Astrocyte (in vitro differentiated cells and primary cell): ENCODE data around the gene IRF2. TPM values are rescaled to one million over a fixed set of nuclear protein-coding genes. Genes with fewer than 3 reads are reported as not detected.
"Not testable (repeated sequence)": the region's sequence is repeated elsewhere in the genome, so short reads cannot be mapped to it uniquely, and the experiment has no call there.

Experiments
- DNase-seq: peaks from one replicate; pipeline ENCODE4 v3.0.0-alpha.2; 2010; ENCODE audit warnings: low read depth
- FAIRE-seq: peaks from 2 replicates; lab custom pipeline; 2011; peaks lifted over from hg19 to GRCh38; lab: Jason Lieb, UNC
- H2AFZ ChIP-seq: 2 replicates; pipeline ENCODE4 v1.6.0; 2012; ENCODE audit warnings: low read depth, low read length, inconsistent platforms
- H3K27ac ChIP-seq: 2 replicates; pipeline ENCODE4 v1.5.1; 2011; ENCODE audit warnings: low read depth, low read length, inconsistent platforms
- H3K27me3 ChIP-seq: 2 replicates; pipeline ENCODE4 v1.6.0; 2011; ENCODE audit warnings: low read length, inconsistent platforms; ENCODE audit not compliant: insufficient read depth
- H3K36me3 ChIP-seq: 2 replicates; pipeline ENCODE4 v1.5.1; 2011; ENCODE audit warnings: low read length, inconsistent platforms; ENCODE audit not compliant: insufficient read depth
- H3K4me1 ChIP-seq: 2 replicates; pipeline ENCODE4 v1.5.1; 2011; ENCODE audit warnings: low read length, inconsistent platforms; ENCODE audit not compliant: insufficient read depth
- H3K4me2 ChIP-seq: 2 replicates; pipeline ENCODE4 v1.6.0; 2012; ENCODE audit warnings: low read length, inconsistent platforms
- H3K4me3 ChIP-seq: 2 replicates; pipeline ENCODE4 v1.5.1; 2011; ENCODE audit warnings: low read depth, mild to moderate bottlenecking, low read length, inconsistent platforms; ENCODE audit not compliant: insufficient read depth
- H3K79me2 ChIP-seq: 2 replicates; pipeline ENCODE4 v1.6.0; 2012; ENCODE audit warnings: mild to moderate bottlenecking, low read length, inconsistent platforms; ENCODE audit not compliant: insufficient read depth
- H3K9ac ChIP-seq: 2 replicates; pipeline ENCODE4 v1.6.0; 2012; ENCODE audit warnings: mild to moderate bottlenecking, low read length, inconsistent platforms
- H3K9me3 ChIP-seq: 2 replicates; pipeline ENCODE4 v1.5.1; 2012; ENCODE audit warnings: low read depth, mild to moderate bottlenecking, low read length, inconsistent platforms; ENCODE audit not compliant: insufficient read depth
- H4K20me1 ChIP-seq: 2 replicates; pipeline ENCODE4 v1.6.0; 2012; ENCODE audit warnings: low read length, inconsistent platforms; ENCODE audit not compliant: insufficient read depth
- H3K27ac Mint-ChIP-seq: one replicate; pipeline ENCODE4 v1.8.0; 2021; ENCODE audit warnings: mild to moderate bottlenecking, mixed read lengths; ENCODE audit not compliant: unreplicated experiment
- H3K27me3 Mint-ChIP-seq: one replicate; pipeline ENCODE4 v1.8.0; 2021; ENCODE audit warnings: low read depth, mixed read lengths; ENCODE audit not compliant: unreplicated experiment
- H3K36me3 Mint-ChIP-seq: one replicate; pipeline ENCODE4 v1.8.0; 2021; ENCODE audit warnings: low read depth, mixed read lengths; ENCODE audit not compliant: unreplicated experiment
- H3K4me1 Mint-ChIP-seq: one replicate; pipeline ENCODE4 v1.8.0; 2021; ENCODE audit warnings: low read depth, mixed read lengths; ENCODE audit not compliant: unreplicated experiment
- H3K4me3 Mint-ChIP-seq: one replicate; pipeline ENCODE4 v1.8.0; 2021; ENCODE audit warnings: mild to moderate bottlenecking, moderate library complexity, mixed read lengths; ENCODE audit not compliant: unreplicated experiment
- H3K9me3 Mint-ChIP-seq: one replicate; pipeline ENCODE4 v1.8.0; 2021; ENCODE audit warnings: mild to moderate bottlenecking, mixed read lengths; ENCODE audit not compliant: unreplicated experiment
- EZH2 ChIP-seq: IDR thresholded peaks from 2 replicates; pipeline ENCODE4 v1.6.1; 2012; ENCODE audit warnings: mild to moderate bottlenecking, low read length, inconsistent platforms; ENCODE audit not compliant: insufficient read depth
- total RNA-seq: library from RNA; stranded (reverse); gene quantifications from 2 replicates; pipeline ENCODE4 v1.2.1, GENCODE V29; 2021
- TF ChIP-seq, protein P1 (sequence below): IDR thresholded peaks from 2 replicates; pipeline ENCODE4 v1.5.1; 2011; ENCODE audit warnings: low read depth, mild to moderate bottlenecking, inconsistent platforms, low read length, moderate library complexity; ENCODE audit not compliant: insufficient read depth

IRF2 gene
- total RNA-seq, 1 donor from 2014 or later = 12.6 TPM

DNA sequence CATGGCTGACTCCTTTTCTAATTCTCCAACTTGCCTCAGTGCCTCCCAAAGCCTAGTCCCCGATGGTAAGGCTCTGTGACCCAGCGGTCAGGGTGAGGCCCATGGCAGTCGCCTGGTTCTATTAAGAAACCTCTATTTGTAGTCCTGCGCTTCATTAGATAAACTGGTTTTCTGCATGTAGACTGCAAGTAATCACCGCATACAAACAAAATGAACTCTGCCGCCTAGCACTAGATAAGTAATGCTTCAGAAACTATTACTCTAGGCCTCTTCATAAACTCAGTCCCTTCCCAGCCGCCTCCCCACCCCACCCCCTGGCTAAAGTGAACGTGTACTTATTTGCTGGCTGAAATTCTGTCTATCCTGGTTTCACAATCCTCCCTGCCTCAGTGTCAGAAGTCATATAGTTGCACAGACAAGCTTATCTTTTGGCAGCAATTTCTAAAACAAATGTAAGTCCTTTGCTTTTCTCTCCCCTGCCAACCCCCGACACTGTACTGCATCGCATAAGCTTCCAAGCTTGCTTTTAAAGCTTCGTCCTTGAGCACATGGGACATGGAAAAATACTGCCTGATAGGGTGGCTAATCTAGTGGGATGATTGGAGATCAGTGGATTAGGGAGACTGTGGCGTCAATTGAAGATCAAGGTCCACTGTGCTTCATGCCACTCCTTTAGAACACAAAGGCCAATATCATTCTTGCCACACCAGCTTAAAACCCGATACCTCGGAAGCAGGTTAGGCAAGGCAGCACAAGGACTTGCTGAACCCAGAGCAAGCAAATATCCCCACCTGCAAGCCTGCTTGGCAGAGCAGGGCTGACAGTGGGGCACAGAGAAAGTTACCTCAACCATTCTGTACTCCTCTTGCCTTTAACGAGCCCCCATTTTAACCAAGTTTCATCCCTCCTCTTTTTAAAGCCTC is 125.8 kb downstream of the IRF2 start:
- Histone ChIP-seq H3K36me3 (no peaks in the 10 kb centered on the region), H3K4me1 (peaks cover 1% of the 10 kb centered on the region), H3K4me2 (no peak overlapping the region), H3K27ac (no peak overlapping the region), H3K9ac (no peak overlapping the region), H3K27me3 (no peaks in the 10 kb centered on the region), H3K9me3 (no peaks in the 10 kb centered on the region), H4K20me1 (no peaks in the 10 kb centered on the region), H3K79me2 (no peaks in the 10 kb centered on the region), H3K4me3 (no peak overlapping the region), H2AFZ (no peak overlapping the region)
- Mint-ChIP-seq H3K27ac (no peak overlapping the region), H3K9me3 (no peaks in the 10 kb centered on the region), H3K36me3 (no peaks in the 10 kb centered on the region), H3K4me3 (no peak overlapping the region), H3K27me3 (peaks cover 2% of the 10 kb centered on the region), H3K4me1 (peaks cover 14% of the 10 kb centered on the region)
- FAIRE-seq (no peak), DNase-seq (no peak)
- TF ChIP-seq EZH2 = no peak

DNA sequence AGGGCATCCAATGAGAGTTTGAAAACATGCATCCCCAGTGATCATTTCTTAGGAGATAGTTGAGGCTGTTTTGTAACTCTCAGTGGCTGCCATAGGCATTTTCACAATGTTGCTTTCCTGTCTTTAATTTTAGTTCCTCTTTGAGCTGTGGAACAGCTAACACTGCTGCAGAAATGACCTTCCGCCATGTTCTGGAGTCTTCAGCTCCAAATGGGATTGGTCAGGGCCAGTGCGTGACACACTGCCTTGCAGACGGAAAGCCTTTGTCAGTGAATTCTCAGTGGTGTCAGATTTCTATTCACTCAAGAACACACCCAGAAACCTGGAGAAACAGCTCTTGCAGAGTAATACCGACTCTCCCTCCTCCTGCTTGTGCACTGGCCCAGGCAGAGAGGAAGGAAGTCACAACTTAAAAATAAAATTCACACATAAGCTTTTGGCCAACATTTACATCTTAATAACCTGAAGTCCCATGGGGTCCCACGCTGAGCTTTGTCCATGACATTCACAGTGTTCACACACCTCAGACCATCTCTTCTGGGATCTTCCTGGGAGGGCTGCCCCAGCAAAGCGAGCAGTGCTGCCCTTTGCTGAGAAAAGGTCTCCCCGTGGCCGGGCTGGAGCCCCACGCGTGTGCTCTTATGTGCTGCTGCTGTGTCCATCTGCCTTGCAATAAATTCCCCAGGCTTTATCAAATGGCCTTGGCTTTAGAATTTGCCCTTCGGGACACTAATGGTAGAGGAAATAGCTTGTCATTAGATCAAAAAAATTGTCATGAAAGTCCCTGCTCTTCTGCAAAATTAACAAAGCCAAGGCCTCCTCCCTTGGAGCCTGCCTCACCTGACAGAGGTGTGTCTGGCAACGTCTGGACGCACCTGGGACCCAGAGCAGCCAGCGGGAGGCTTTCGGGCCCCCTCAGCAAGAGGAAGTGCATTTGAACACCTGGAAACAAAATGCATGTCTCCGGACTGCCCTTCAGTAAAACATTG is 126.8 kb downstream of the IRF2 start:
- H3K9me3 Mint-ChIP-seq = no peaks in the 10 kb centered on the region
- H3K27me3 ChIP-seq = no peaks in the 10 kb centered on the region
- H4K20me1 ChIP-seq = no peaks in the 10 kb centered on the region
- no peak overlapping the region for H3K4me3 Mint-ChIP-seq
- peak overlapping the region; percentile 43 for H3K4me2 ChIP-seq
- peak overlapping the region; percentile 51 for H2AFZ ChIP-seq
- H3K27me3 Mint-ChIP-seq = peaks cover 2% of the 10 kb centered on the region
- FAIRE-seq = no peak
- H3K4me3 ChIP-seq = no peak overlapping the region
- no peaks in the 10 kb centered on the region for H3K9me3 ChIP-seq
- H3K79me2 ChIP-seq = no peaks in the 10 kb centered on the region
- DNase-seq = peak; percentile 65
- TF ChIP-seq, protein P1, sequence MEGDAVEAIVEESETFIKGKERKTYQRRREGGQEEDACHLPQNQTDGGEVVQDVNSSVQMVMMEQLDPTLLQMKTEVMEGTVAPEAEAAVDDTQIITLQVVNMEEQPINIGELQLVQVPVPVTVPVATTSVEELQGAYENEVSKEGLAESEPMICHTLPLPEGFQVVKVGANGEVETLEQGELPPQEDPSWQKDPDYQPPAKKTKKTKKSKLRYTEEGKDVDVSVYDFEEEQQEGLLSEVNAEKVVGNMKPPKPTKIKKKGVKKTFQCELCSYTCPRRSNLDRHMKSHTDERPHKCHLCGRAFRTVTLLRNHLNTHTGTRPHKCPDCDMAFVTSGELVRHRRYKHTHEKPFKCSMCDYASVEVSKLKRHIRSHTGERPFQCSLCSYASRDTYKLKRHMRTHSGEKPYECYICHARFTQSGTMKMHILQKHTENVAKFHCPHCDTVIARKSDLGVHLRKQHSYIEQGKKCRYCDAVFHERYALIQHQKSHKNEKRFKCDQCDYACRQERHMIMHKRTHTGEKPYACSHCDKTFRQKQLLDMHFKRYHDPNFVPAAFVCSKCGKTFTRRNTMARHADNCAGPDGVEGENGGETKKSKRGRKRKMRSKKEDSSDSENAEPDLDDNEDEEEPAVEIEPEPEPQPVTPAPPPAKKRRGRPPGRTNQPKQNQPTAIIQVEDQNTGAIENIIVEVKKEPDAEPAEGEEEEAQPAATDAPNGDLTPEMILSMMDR = no peak
- TF ChIP-seq EZH2 = no peak
- H3K27ac Mint-ChIP-seq = peak overlapping the region; percentile 23
- H3K36me3 Mint-ChIP-seq = no peaks in the 10 kb centered on the region
- H3K4me1 ChIP-seq = peaks cover 6% of the 10 kb centered on the region
- no peak overlapping the region for H3K27ac ChIP-seq
- no peaks in the 10 kb centered on the region for H3K36me3 ChIP-seq
- H3K9ac ChIP-seq = no peak overlapping the region
- peaks cover 17% of the 10 kb centered on the region for H3K4me1 Mint-ChIP-seq

DNA sequence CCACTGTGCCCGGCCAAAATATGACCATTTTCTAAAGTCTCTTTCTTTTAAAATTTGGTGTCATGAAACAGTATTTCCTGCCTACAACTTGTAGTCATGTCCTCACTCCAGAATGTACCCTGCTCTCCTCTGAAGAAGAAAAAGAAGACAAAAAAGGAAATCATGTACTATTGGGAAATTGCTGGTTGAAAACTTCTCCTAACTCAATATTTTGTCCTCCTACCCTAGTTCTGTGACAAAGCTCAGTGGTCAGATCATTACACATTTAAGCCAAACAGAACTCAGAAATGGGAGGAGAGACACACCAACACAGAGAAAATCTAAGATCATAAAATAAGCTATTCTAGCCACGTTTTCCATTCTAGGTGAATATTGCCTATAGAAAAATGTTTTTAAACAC is 127.7 kb downstream of the IRF2 start:
- no peak overlapping the region for H3K4me3 Mint-ChIP-seq
- H4K20me1 ChIP-seq = no peaks in the 10 kb centered on the region
- no peaks in the 10 kb centered on the region for H3K79me2 ChIP-seq
- no peak overlapping the region for H3K9ac ChIP-seq
- H3K27me3 ChIP-seq = no peaks in the 10 kb centered on the region
- no peak overlapping the region for H3K27ac ChIP-seq
- DNase-seq (no peak), FAIRE-seq (no peak)
- H3K9me3 Mint-ChIP-seq = no peaks in the 10 kb centered on the region
- H3K36me3 ChIP-seq = no peaks in the 10 kb centered on the region
- no peak overlapping the region for H3K27ac Mint-ChIP-seq
- no peak overlapping the region for H3K4me3 ChIP-seq
- peaks cover 2% of the 10 kb centered on the region for H3K27me3 Mint-ChIP-seq
- H3K4me1 Mint-ChIP-seq = peaks cover 17% of the 10 kb centered on the region
- H3K4me1 ChIP-seq = peaks cover 6% of the 10 kb centered on the region
- H3K4me2 ChIP-seq = no peak overlapping the region
- no peaks in the 10 kb centered on the region for H3K36me3 Mint-ChIP-seq
- H2AFZ ChIP-seq = no peak overlapping the region
- no peak for TF ChIP-seq EZH2
- TF ChIP-seq, protein P1 = no peak
- H3K9me3 ChIP-seq = no peaks in the 10 kb centered on the region

DNA sequence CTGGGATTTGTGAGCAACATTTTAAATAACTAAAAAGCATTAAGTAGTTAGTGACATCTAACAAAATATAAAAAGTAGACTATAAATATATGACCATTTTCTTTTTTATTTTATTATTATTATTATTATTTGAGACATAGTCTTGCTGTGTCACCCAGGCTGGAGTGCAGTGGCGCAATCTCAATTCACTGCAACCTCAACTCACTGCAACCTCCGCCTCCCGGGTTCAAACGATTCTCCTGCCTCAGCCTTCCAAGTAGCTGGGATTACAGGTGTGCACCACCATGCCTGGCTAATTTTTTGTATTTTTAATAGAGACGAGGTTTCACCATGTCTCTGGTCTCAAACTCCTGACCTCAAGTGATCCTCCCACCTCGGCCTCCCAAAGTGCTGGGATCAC is 128.1 kb downstream of the IRF2 start:
- H3K27ac Mint-ChIP-seq, H3K27ac ChIP-seq, H3K27me3 Mint-ChIP-seq, H3K9me3 Mint-ChIP-seq, H3K4me1 ChIP-seq, H3K9ac ChIP-seq, FAIRE-seq, H3K79me2 ChIP-seq, H3K4me2 ChIP-seq, H4K20me1 ChIP-seq, H3K36me3 ChIP-seq, H2AFZ ChIP-seq, DNase-seq, H3K9me3 ChIP-seq, H3K27me3 ChIP-seq, H3K4me3 Mint-ChIP-seq, H3K36me3 Mint-ChIP-seq, H3K4me3 ChIP-seq: not testable (repeated sequence)
- peaks cover 17% of the 10 kb centered on the region for H3K4me1 Mint-ChIP-seq
